GM12874 (cell line): ENCODE results near the gene RASSF3.

Experiments
- CTCF ChIP-seq: IDR thresholded peaks from 2 replicates; pipeline ENCODE4 v1.5.1; 2011; ENCODE audit warnings: low read depth, mild to moderate bottlenecking, control low read depth, low read length, moderate library complexity; ENCODE audit not compliant: insufficient read depth

The RASSF3 gene

GRCh38 chr12:64666054-64666914 lies 56.0 kb downstream of the RASSF3 start:
- no peak for TF ChIP-seq CTCF

GRCh38 chr12:64667793-64668192 lies 57.5 kb downstream of the RASSF3 start:
- no peak for TF ChIP-seq CTCF

GRCh38 chr12:64669270-64669842 lies 59.1 kb downstream of the RASSF3 start:
- TF ChIP-seq CTCF = no peak

GRCh38 chr12:64670019-64670418 lies 59.7 kb downstream of the RASSF3 start:
- no peak for TF ChIP-seq CTCF

- no peak for TF ChIP-seq CTCF
Measured at GRCh38 chr12:64670919-64671639, 60.8 kb downstream of the RASSF3 start.

GRCh38 chr12:64671681-64672080 lies 61.4 kb downstream of the RASSF3 start:
- no peak for TF ChIP-seq CTCF

- TF ChIP-seq CTCF = no peak
Measured at GRCh38 chr12:64672925-64673409, 62.7 kb downstream of the RASSF3 start.
